Measurements from ENCODE around the gene DNMT3A.

DNA sequence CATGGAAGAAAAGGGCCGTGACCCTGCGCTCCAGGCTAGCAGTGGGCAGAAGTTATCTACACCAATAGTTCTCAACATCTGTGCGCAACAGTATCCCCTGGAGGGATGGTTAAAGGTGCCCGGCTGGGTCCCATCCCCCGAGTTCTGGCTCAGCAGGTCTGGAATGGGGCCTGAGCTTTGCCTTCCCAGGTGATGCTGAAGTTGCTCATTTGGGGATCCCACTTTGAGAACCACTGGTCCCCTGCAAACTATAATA lies 31.1 kb downstream of the DNMT3A start:
- no peak for TF ChIP-seq FOXM1 (IDR thresholded peaks at IDR 0.05; ENCODE audit: borderline replicate concordance)
- no peak for TF ChIP-seq NFRKB (IDR thresholded peaks at IDR 0.05)
- no peak for TF ChIP-seq ZNF384 (IDR thresholded peaks at IDR 0.05)
- TF ChIP-seq LEF1 (IDR thresholded peaks at IDR 0.05; ENCODE audit: borderline replicate concordance), result no peak
- TF ChIP-seq TARDBP (IDR thresholded peaks at IDR 0.05), result no peak
- no peak for TF ChIP-seq HDGF (IDR thresholded peaks at IDR 0.05; ENCODE audit: borderline replicate concordance)
- no peak for TF ChIP-seq FOXA1 (IDR thresholded peaks at IDR 0.05)
- TF ChIP-seq SP1 (IDR thresholded peaks at IDR 0.05), result no peak
- TF ChIP-seq ELF4 (IDR thresholded peaks at IDR 0.05), result no peak
- no peak for TF ChIP-seq CTBP1 (IDR thresholded peaks at IDR 0.05; ENCODE audit: borderline replicate concordance)
- TF ChIP-seq, protein P1, sequence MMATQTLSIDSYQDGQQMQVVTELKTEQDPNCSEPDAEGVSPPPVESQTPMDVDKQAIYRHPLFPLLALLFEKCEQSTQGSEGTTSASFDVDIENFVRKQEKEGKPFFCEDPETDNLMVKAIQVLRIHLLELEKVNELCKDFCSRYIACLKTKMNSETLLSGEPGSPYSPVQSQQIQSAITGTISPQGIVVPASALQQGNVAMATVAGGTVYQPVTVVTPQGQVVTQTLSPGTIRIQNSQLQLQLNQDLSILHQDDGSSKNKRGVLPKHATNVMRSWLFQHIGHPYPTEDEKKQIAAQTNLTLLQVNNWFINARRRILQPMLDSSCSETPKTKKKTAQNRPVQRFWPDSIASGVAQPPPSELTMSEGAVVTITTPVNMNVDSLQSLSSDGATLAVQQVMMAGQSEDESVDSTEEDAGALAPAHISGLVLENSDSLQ (IDR thresholded peaks at IDR 0.05), result no peak

All from HEK293T (cell line).